Neural cell (in vitro differentiated cells): ENCODE data around the gene HAP1. TPM values are rescaled to one million over a fixed set of nuclear protein-coding genes. Genes with fewer than 3 reads are reported as not detected.

Source experiments
- H2AFZ ChIP-seq: fragments of 200-600, 300-800 bp; sonication (generic), shearing (Covaris generic); 2 replicates; pipeline ENCODE4 v1.6.0; 2014; ENCODE audit warnings: low read depth, mild to moderate bottlenecking, antibody characterized with exemption, low read length, moderate library complexity
- H3F3A ChIP-seq: fragments of 200-600 bp; shearing (Covaris generic); 2 replicates; pipeline ENCODE4 v1.6.1; 2016; ENCODE audit warnings: mild to moderate bottlenecking, moderate library complexity, mixed read lengths, antibody characterized with exemption, low read length; ENCODE audit not compliant: insufficient read depth, poor library complexity, severe bottlenecking
- H3K27ac ChIP-seq: fragments of 200-600, 300-800 bp; sonication (generic), shearing (Covaris generic); 2 replicates; pipeline ENCODE4 v1.5.1; 2014; ENCODE audit warnings: mild to moderate bottlenecking, low read length, moderate library complexity
- H3K27me3 ChIP-seq: fragments of 300-800, 200-600 bp; sonication (generic), shearing (Covaris generic); 2 replicates; pipeline ENCODE4 v1.6.0; 2014; ENCODE audit warnings: mild to moderate bottlenecking, low read depth, low read length, moderate library complexity; ENCODE audit not compliant: insufficient read depth
- H3K36me3 ChIP-seq: fragments of 300-800, 200-600 bp; sonication (generic), shearing (Covaris generic); 2 replicates; pipeline ENCODE4 v1.5.1; 2014; ENCODE audit warnings: mild to moderate bottlenecking, antibody characterized with exemption, low read length, moderate library complexity; ENCODE audit not compliant: insufficient read depth
- H3K4me2 ChIP-seq: fragments of 300-800, 200-600 bp; sonication (generic), shearing (Covaris generic); 2 replicates; pipeline ENCODE4 v1.6.0; 2014; ENCODE audit warnings: mild to moderate bottlenecking, low read length
- H3K4me3 ChIP-seq: fragments of 300-800, 200-600 bp; sonication (generic), shearing (Covaris generic); 2 replicates; pipeline ENCODE4 v1.5.1; 2014; ENCODE audit warnings: mild to moderate bottlenecking, low read length, moderate library complexity
- H3K79me2 ChIP-seq: fragments of 200-600 bp; shearing (Covaris generic); replicated peaks from 2 replicates; pipeline ENCODE4 v1.6.0; 2014; ENCODE audit warnings: mild to moderate bottlenecking, low read length, moderate library complexity; ENCODE audit not compliant: insufficient read depth
- H3K9ac ChIP-seq: fragments of 300-800, 200-600 bp; sonication (generic), shearing (Covaris generic); 2 replicates; pipeline ENCODE4 v1.6.1; 2016; ENCODE audit warnings: mild to moderate bottlenecking, low read length, mixed read lengths
- H3K9me2 ChIP-seq: fragments of 200-600 bp; shearing (Covaris generic); 2 replicates; pipeline ENCODE4 v1.6.1; 2016; ENCODE audit warnings: mild to moderate bottlenecking, low read length, mixed read lengths; ENCODE audit not compliant: insufficient read depth
- H3K9me3 ChIP-seq: fragments of 200-600, 300-800 bp; sonication (generic), shearing (Covaris generic); 2 replicates; pipeline ENCODE4 v1.6.1; 2016; ENCODE audit warnings: mild to moderate bottlenecking, mixed run types, low read length, moderate library complexity, mixed read lengths
- H4K20me1 ChIP-seq: fragments of 200-600 bp; shearing (Covaris generic); 2 replicates; pipeline ENCODE4 v1.6.1; 2016; ENCODE audit warnings: mild to moderate bottlenecking, mixed run types; ENCODE audit not compliant: insufficient read depth
- EP300 ChIP-seq: fragments of 450-650 bp; conservative IDR thresholded peaks from 2 replicates; pipeline ENCODE4 v1.6.1; 2014; ENCODE audit warnings: antibody characterized with exemption, mild to moderate bottlenecking, moderate library complexity; ENCODE audit not compliant: poor library complexity, severe bottlenecking
- EZH2 ChIP-seq: fragments of 200-600, 300-800 bp; shearing (Covaris generic), sonication (generic); IDR thresholded peaks from 2 replicates; pipeline ENCODE4 v1.6.1; 2014; ENCODE audit warnings: antibody characterized with exemption, low read length, borderline replicate concordance, mild to moderate bottlenecking; ENCODE audit not compliant: insufficient read depth, poor library complexity, severe bottlenecking
- MXI1 ChIP-seq: fragments of 450-650 bp; conservative IDR thresholded peaks from 2 replicates; pipeline ENCODE4 v1.6.1; 2014; ENCODE audit warnings: antibody characterized with exemption, mild to moderate bottlenecking; ENCODE audit not compliant: poor library complexity, severe bottlenecking
- POLR2AphosphoS5 ChIP-seq: IDR thresholded peaks from 2 replicates; pipeline ENCODE4 v1.6.1; 2012
- RAD21 ChIP-seq: fragments of 450-650 bp; conservative IDR thresholded peaks from 2 replicates; pipeline ENCODE4 v1.6.1; 2014; ENCODE audit warnings: antibody characterized with exemption, mild to moderate bottlenecking, moderate library complexity
- SMC3 ChIP-seq: fragments of 450-650 bp; conservative IDR thresholded peaks from 2 replicates; pipeline ENCODE4 v1.6.1; 2014; ENCODE audit warnings: antibody characterized with exemption, mild to moderate bottlenecking, moderate library complexity; ENCODE audit not compliant: poor library complexity
- TAF1 ChIP-seq: IDR thresholded peaks from 2 replicates; pipeline ENCODE4 v1.6.1; 2012; ENCODE audit warnings: low read depth
- polyA plus RNA-seq: library from polyadenylated mRNA; depleted of rRNA; stranded (reverse); fragments of >200 nt; gene quantifications from 2 replicates; pipeline ENCODE4 v1.2.3, GENCODE V29; 2014
- TF ChIP-seq, protein P1 (sequence below): fragments of 450-650 bp; IDR thresholded peaks from 2 replicates; pipeline ENCODE4 v1.5.1; 2014; ENCODE audit warnings: antibody characterized with exemption, mild to moderate bottlenecking, moderate library complexity; ENCODE audit not compliant: poor library complexity, severe bottlenecking
- TF ChIP-seq, protein P2 (sequence below): IDR thresholded peaks from 2 replicates; pipeline ENCODE4 v1.6.1; 2012; ENCODE audit warnings: borderline replicate concordance

The HAP1 gene
- polyA plus RNA-seq, 1 donor from 2014 or later, result 0.79 TPM

DNA sequence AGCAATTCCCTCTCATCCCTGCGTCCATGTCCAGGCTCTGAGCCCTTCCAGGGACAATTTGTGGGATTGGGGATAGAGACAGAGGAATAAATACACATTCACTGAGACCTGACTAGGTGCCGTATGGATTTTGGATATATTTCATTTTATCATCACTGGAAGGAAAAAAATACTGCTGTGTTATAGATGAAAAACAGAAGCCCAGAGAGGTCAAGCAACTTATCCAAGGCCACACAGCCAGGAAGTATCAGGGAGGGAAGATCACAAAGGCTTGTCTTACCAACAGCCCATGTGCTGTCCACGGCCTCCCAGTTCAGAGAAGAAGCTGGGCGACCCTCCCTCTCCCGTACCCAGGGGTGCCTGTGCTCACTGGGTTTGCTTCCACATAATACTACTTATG lies 6.1 kb upstream of the HAP1 start:
- Histone ChIP-seq H3K79me2 (no peaks in the 10 kb centered on the region), H3K27ac (no peak overlapping the region), H2AFZ (no peak overlapping the region), H4K20me1 (no peaks in the 10 kb centered on the region), H3K9me3 (no peaks in the 10 kb centered on the region), H3F3A (no peaks in the 10 kb centered on the region), H3K9ac (no peak overlapping the region), H3K27me3 (peaks cover 24% of the 10 kb centered on the region), H3K36me3 (no peaks in the 10 kb centered on the region), H3K4me2 (no peak overlapping the region), H3K4me3 (no peak overlapping the region), H3K9me2 (no peaks in the 10 kb centered on the region)
- TF ChIP-seq RAD21 (no peak), MXI1 (no peak), POLR2AphosphoS5 (no peak), SMC3 (no peak), TAF1 (no peak), EP300 (no peak), EZH2 (no peak)
- TF ChIP-seq, protein P1, sequence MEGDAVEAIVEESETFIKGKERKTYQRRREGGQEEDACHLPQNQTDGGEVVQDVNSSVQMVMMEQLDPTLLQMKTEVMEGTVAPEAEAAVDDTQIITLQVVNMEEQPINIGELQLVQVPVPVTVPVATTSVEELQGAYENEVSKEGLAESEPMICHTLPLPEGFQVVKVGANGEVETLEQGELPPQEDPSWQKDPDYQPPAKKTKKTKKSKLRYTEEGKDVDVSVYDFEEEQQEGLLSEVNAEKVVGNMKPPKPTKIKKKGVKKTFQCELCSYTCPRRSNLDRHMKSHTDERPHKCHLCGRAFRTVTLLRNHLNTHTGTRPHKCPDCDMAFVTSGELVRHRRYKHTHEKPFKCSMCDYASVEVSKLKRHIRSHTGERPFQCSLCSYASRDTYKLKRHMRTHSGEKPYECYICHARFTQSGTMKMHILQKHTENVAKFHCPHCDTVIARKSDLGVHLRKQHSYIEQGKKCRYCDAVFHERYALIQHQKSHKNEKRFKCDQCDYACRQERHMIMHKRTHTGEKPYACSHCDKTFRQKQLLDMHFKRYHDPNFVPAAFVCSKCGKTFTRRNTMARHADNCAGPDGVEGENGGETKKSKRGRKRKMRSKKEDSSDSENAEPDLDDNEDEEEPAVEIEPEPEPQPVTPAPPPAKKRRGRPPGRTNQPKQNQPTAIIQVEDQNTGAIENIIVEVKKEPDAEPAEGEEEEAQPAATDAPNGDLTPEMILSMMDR, result no peak
- TF ChIP-seq, protein P2, sequence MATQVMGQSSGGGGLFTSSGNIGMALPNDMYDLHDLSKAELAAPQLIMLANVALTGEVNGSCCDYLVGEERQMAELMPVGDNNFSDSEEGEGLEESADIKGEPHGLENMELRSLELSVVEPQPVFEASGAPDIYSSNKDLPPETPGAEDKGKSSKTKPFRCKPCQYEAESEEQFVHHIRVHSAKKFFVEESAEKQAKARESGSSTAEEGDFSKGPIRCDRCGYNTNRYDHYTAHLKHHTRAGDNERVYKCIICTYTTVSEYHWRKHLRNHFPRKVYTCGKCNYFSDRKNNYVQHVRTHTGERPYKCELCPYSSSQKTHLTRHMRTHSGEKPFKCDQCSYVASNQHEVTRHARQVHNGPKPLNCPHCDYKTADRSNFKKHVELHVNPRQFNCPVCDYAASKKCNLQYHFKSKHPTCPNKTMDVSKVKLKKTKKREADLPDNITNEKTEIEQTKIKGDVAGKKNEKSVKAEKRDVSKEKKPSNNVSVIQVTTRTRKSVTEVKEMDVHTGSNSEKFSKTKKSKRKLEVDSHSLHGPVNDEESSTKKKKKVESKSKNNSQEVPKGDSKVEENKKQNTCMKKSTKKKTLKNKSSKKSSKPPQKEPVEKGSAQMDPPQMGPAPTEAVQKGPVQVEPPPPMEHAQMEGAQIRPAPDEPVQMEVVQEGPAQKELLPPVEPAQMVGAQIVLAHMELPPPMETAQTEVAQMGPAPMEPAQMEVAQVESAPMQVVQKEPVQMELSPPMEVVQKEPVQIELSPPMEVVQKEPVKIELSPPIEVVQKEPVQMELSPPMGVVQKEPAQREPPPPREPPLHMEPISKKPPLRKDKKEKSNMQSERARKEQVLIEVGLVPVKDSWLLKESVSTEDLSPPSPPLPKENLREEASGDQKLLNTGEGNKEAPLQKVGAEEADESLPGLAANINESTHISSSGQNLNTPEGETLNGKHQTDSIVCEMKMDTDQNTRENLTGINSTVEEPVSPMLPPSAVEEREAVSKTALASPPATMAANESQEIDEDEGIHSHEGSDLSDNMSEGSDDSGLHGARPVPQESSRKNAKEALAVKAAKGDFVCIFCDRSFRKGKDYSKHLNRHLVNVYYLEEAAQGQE, result no peak

DNA sequence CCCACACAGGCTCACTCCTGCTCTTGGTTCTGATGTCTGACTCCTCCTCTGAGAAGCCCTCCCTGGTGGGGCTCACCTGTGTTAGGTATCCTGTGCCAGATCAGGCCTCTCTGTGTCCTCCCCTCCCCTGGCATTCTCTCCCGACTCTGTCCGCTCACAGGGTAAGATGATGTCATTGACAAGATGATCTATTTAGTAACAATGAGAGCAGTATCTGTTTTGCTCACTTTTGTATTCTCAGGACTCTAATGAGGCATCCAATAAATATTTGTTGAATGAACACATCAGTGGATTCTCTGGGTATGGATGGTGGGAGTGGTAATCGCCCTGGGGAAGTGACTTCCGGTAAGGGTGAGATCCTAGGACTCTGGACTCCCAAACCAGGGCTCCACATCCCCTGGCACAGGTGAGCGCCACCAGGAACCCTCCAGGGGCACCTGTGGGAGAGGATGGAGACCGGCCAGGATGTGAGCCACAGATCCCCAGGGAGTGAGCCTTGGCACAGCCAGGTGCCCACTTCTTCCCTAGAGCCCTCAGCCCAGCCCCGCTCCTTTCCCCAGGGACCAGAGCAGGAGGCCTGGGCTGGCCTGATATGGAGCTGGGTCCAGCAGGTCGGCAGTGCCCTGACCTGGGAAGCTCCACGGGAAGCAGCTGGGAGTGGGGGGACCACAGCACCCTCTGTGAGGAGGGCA lies 5.4 kb upstream of the HAP1 start:
- no peaks in the 10 kb centered on the region for H3K79me2 ChIP-seq
- no peak overlapping the region for H2AFZ ChIP-seq
- no peaks in the 10 kb centered on the region for H3K9me2 ChIP-seq
- H3F3A ChIP-seq, result no peaks in the 10 kb centered on the region
- H3K9me3 ChIP-seq, result no peaks in the 10 kb centered on the region
- H4K20me1 ChIP-seq, result no peaks in the 10 kb centered on the region
- H3K4me3 ChIP-seq, result no peak overlapping the region
- peaks cover 31% of the 10 kb centered on the region for H3K27me3 ChIP-seq
- no peaks in the 10 kb centered on the region for H3K36me3 ChIP-seq
- no peak overlapping the region for H3K9ac ChIP-seq
- no peak overlapping the region for H3K4me2 ChIP-seq
- TF ChIP-seq, protein P2, result no peak
- TF ChIP-seq RAD21 (no peak), MXI1 (no peak), POLR2AphosphoS5 (no peak), TAF1 (no peak), EZH2 (no peak), SMC3 (no peak), EP300 (no peak)
- TF ChIP-seq, protein P1, result no peak
- H3K27ac ChIP-seq, result no peak overlapping the region
